HCT116 (cell line): ENCODE results near the gene LMNA. TPM values are rescaled to one million over a fixed set of nuclear protein-coding genes. Genes with fewer than 3 reads are reported as not detected.

Experiments
- ATAC-seq: fragments of 200-7000 bp; cut with Tn5 transposase; 2 replicates; pipeline ENCODE4 v1.9.1; 2020; ENCODE audit warnings: mild to moderate bottlenecking, moderate library complexity
- BruUV-seq: library from RNA; stranded (reverse); fragments of 400-500 nt; replicated peaks from 2 replicates; lab custom pipeline; 2021; lab: Mats Ljungman, UMichigan
- CTCF ChIA-PET: fragments of 300-600 bp; sonication (Branson Sonifier 250); formaldehyde crosslinking; loops from one replicate; lab custom pipeline; 2021; ENCODE audit warnings: antibody characterized with exemption; lab: Charles Lee
- POLR2A ChIA-PET: fragments of 300-600, 350-600 bp; sonication (Branson Sonifier 250); formaldehyde crosslinking; loops from one replicate; lab custom pipeline; 2021; ENCODE audit warnings: antibody characterized with exemption; lab: Charles Lee
- RAD21 ChIA-PET, 2 experiments: fragments of 300-600 bp; sonication (Branson Sonifier 250); formaldehyde crosslinking; loops; one replicate each; lab custom pipeline; 2023; ENCODE audit warnings: low total read pairs in 2 of 2; ENCODE audit not compliant: uncharacterized antibody in 2 of 2, unreplicated experiment in 2 of 2, low non-redundant PET in 1 of 2; lab: Charles Lee
- DNase-seq: peaks from one replicate; pipeline ENCODE4 v3.0.0-alpha.2; 2010; ENCODE audit warnings: low read depth, low spot score
- H2AFZ ChIP-seq: fragments of 200-600 bp; shearing (Covaris generic), sonication (generic); 2 replicates; pipeline ENCODE4 v1.6.1; 2017; ENCODE audit warnings: low read depth, mixed run types, mixed read lengths, antibody characterized with exemption, low read length; ENCODE audit not compliant: poor library complexity, severe bottlenecking
- H3K27ac ChIP-seq: 2 replicates; pipeline ENCODE4 v1.5.1; 2012; ENCODE audit warnings: low read depth, low read length
- H3K27me3 ChIP-seq: fragments of 200-600 bp; sonication (generic); 2 replicates; pipeline ENCODE4 v1.6.1; 2016; ENCODE audit warnings: mixed run types, low read length, mixed read lengths; ENCODE audit not compliant: insufficient read depth
- H3K36me3 ChIP-seq, 2 experiments: fragments of 200-500 bp in 1 of 2; fragments of 200-600 bp in 1 of 2; sonication (Bioruptor generic) in 1 of 2; sonication (generic) in 1 of 2; 2 replicates each; pipeline versions ENCODE4 v1.5.1 to v1.6.1; 2014 to 2016; ENCODE audit warnings: low read length in 2 of 2, inconsistent platforms in 1 of 2, mixed read lengths in 1 of 2, mixed run types in 1 of 2; ENCODE audit not compliant: insufficient read depth in 2 of 2, control insufficient read depth in 1 of 2
- H3K4me1 ChIP-seq, 2 experiments: fragments of 200-600 bp in 1 of 2; sonication (generic) in 1 of 2; 2 replicates each; pipeline versions ENCODE4 v1.5.1 to v1.6.1; 2012 to 2017; ENCODE audit warnings: low read length in 2 of 2, inconsistent platforms in 1 of 2, mild to moderate bottlenecking in 1 of 2, mixed read lengths in 1 of 2, mixed run types in 1 of 2, moderate library complexity in 1 of 2; ENCODE audit not compliant: insufficient read depth in 2 of 2, control insufficient read depth in 1 of 2
- H3K4me2 ChIP-seq: fragments of 200-600 bp; sonication (generic); 2 replicates; pipeline ENCODE4 v1.6.1; 2017; ENCODE audit warnings: mixed run types, low read length, mixed read lengths
- H3K4me3 ChIP-seq, 2 experiments: fragments of 200-600 bp in 1 of 2; sonication (generic) in 1 of 2; replicated peaks in 1 of 2; 2 replicates each; pipeline ENCODE4 v1.5.1; 2011 to 2016; ENCODE audit warnings: low read length in 2 of 2, control low read depth in 1 of 2, low read depth in 1 of 2, mild to moderate bottlenecking in 1 of 2, mixed read lengths in 1 of 2, mixed run types in 1 of 2
- H3K79me2 ChIP-seq: fragments of 200-600 bp; sonication (generic); 2 replicates; pipeline ENCODE4 v1.6.1; 2017; ENCODE audit warnings: mild to moderate bottlenecking, mixed run types, low read length, moderate library complexity, mixed read lengths; ENCODE audit not compliant: insufficient read depth
- H3K9ac ChIP-seq: fragments of 200-600 bp; sonication (generic); 2 replicates; pipeline ENCODE4 v1.6.1; 2016; ENCODE audit warnings: low read length, mixed read lengths
- H3K9me2 ChIP-seq: fragments of 200-600 bp; sonication (generic), shearing (Covaris generic); 2 replicates; pipeline ENCODE4 v1.6.1; 2017; ENCODE audit warnings: mixed run types, mild to moderate bottlenecking, moderate library complexity; ENCODE audit not compliant: insufficient read depth
- H3K9me3 ChIP-seq, 2 experiments: fragments of 200-500 bp in 1 of 2; fragments of 200-600 bp in 1 of 2; sonication (Bioruptor generic) in 1 of 2; sonication (generic) in 1 of 2; 2 replicates each; pipeline ENCODE4 v1.6.1; 2014 to 2017; ENCODE audit warnings: low read length in 2 of 2, mixed read lengths in 2 of 2, inconsistent platforms in 1 of 2, low read depth in 1 of 2, mild to moderate bottlenecking in 1 of 2, mixed run types in 1 of 2, moderate library complexity in 1 of 2; ENCODE audit not compliant: control insufficient read depth in 1 of 2, insufficient read depth in 1 of 2
- H4K20me1 ChIP-seq: fragments of 200-600 bp; sonication (generic), shearing (Covaris generic); 2 replicates; pipeline ENCODE4 v1.6.1; 2017; ENCODE audit warnings: mixed run types, mild to moderate bottlenecking, moderate library complexity; ENCODE audit not compliant: insufficient read depth
- ATF3 ChIP-seq: IDR thresholded peaks from 2 replicates; pipeline ENCODE4 v1.6.1; 2012
- CBX3 ChIP-seq: IDR thresholded peaks from 2 replicates; pipeline ENCODE4 v1.6.1; 2012; ENCODE audit warnings: low read depth
- CEBPB ChIP-seq: IDR thresholded peaks from 2 replicates; pipeline ENCODE4 v1.6.1; 2012; ENCODE audit warnings: low read depth
- ELF1 ChIP-seq: IDR thresholded peaks from 2 replicates; pipeline ENCODE4 v1.6.1; 2012; ENCODE audit warnings: low read depth, borderline replicate concordance
- EZH2phosphoT487 ChIP-seq: fragments of 200-600 bp; IDR thresholded peaks from 2 replicates; pipeline ENCODE4 v1.6.1; 2018; ENCODE audit warnings: antibody characterized with exemption, borderline replicate concordance
- JUND ChIP-seq: IDR thresholded peaks from 2 replicates; pipeline ENCODE4 v1.6.1; 2012
- POLR2A ChIP-seq: IDR thresholded peaks from 2 replicates; pipeline ENCODE4 v1.7.0; 2011; ENCODE audit warnings: borderline replicate concordance; ENCODE audit not compliant: insufficient read depth, insufficient read length; ENCODE audit errors: extremely low read depth
- POLR2AphosphoS5 ChIP-seq: IDR thresholded peaks from 2 replicates; pipeline ENCODE4 v1.6.1; 2011; ENCODE audit warnings: mild to moderate bottlenecking, low read depth, low read length, moderate library complexity
- SP1 ChIP-seq: IDR thresholded peaks from 2 replicates; pipeline ENCODE4 v1.6.1; 2012; ENCODE audit warnings: low read depth
- TCF7L2 ChIP-seq: IDR thresholded peaks from 2 replicates; pipeline ENCODE4 v1.7.0; 2011; ENCODE audit warnings: borderline replicate concordance, inconsistent platforms; ENCODE audit not compliant: insufficient read depth, insufficient read length; ENCODE audit errors: extremely low read depth
- YY1 ChIP-seq: IDR thresholded peaks from 2 replicates; pipeline ENCODE4 v1.6.1; 2011; ENCODE audit warnings: low read length, low read depth, moderate library complexity, mild to moderate bottlenecking; ENCODE audit not compliant: insufficient replicate concordance; ENCODE audit errors: extremely low read depth
- ZFX ChIP-seq: fragments of 450-650 bp; IDR thresholded peaks from 2 replicates; pipeline ENCODE4 v1.6.1; 2017
- ZNF274 ChIP-seq: fragments of 200-500 bp; sonication (Bioruptor generic); IDR thresholded peaks from 2 replicates; pipeline ENCODE4 v1.6.1; 2014; ENCODE audit warnings: mild to moderate bottlenecking, low read depth, low read length, inconsistent platforms
- intact Hi-C: fragments of 100-400 bp; cut with micrococcal nuclease; formaldehyde crosslinking; loops from 2 replicates; pipeline ENCODE4 v1.10.0; 2022
- total RNA-seq: library from RNA; stranded (reverse); gene quantifications from one replicate; pipeline ENCODE4 v1.2.1, GENCODE V29; 2021; ENCODE audit not compliant: unreplicated experiment
- TF ChIP-seq, protein P1 (sequence below): IDR thresholded peaks from 2 replicates; pipeline ENCODE4 v1.6.1; 2012
- TF ChIP-seq, protein P2 (sequence below), 3 experiments: fragments of 200-600 bp in 1 of 3; sonication (generic) in 1 of 3; IDR thresholded peaks in 2 of 3; conservative IDR thresholded peaks in 1 of 3; 2 replicates each; pipeline ENCODE4 v1.5.1; 2012 to 2017; ENCODE audit warnings: low read depth in 2 of 3, low read length in 2 of 3, antibody characterized with exemption in 1 of 3, borderline replicate concordance in 1 of 3, control low read depth in 1 of 3, mild to moderate bottlenecking in 1 of 3, mixed read lengths in 1 of 3, mixed run types in 1 of 3, moderate library complexity in 1 of 3; ENCODE audit not compliant: insufficient read depth in 1 of 3
- TF ChIP-seq, protein P3 (sequence below): IDR thresholded peaks from 2 replicates; pipeline ENCODE4 v1.6.1; 2011; ENCODE audit warnings: mild to moderate bottlenecking, low read length, moderate library complexity; ENCODE audit not compliant: insufficient replicate concordance; ENCODE audit errors: extremely low read depth
- TF ChIP-seq, protein P4 (sequence below): IDR thresholded peaks from 2 replicates; pipeline ENCODE4 v1.6.1; 2012; ENCODE audit warnings: low read depth

The LMNA gene
- total RNA-seq, 1 experiment from 2014 or later: 528 TPM

- Histone ChIP-seq H2AFZ (no peak overlapping the region), H3K27ac (peak overlapping the region; percentile 30), H3K4me2 (peak overlapping the region; percentile 41), H3K4me1 (peaks cover 33 to 66% of the 10 kb centered on the region in 2 experiments), H4K20me1 (no peaks in the 10 kb centered on the region), H3K9me3 (no peaks in the 10 kb centered on the region), H3K27me3 (no peaks in the 10 kb centered on the region), H3K9me2 (no peaks in the 10 kb centered on the region), H3K4me3 (no peak overlapping the region), H3K79me2 (no peaks in the 10 kb centered on the region), H3K36me3 (no peaks in the 10 kb centered on the region), H3K9ac (peak overlapping the region; percentile 36)
- DNase-seq: peak; percentile 54
- CTCF ChIA-PET: interaction anchor here (0.6 to 7.6 kb wide), 12 partner anchors 8 to 129 kb away, joined by 3 to 189 read pairs (median 4); partner anchors contain the start of genes MEX3A and PMF1
- BruUV-seq: no TSS peak
- RAD21 ChIA-PET: interaction anchor here (0.6 to 6.2 kb wide), 6 partner anchors 18 to 655 kb away, joined by 3 to 43 read pairs (median 6); partner anchors contain the start of genes HDGF (in 1 of the 2) and LMNA (in 1 of the 2)
- peak; percentile 96 for ATAC-seq
- intact Hi-C loops: loop anchor here (1.0 kb wide), 1 partner anchor 33 kb away; no protein-coding TSS in a partner anchor
- POLR2A ChIA-PET: interaction anchor here (0.5 to 6.5 kb wide), 5 partner anchors 17 to 63 kb away, joined by 3 to 56 read pairs (median 5); no protein-coding TSS in a partner anchor
- TF ChIP-seq ELF1 (no peak), ZFX (no peak), JUND (no peak), TCF7L2 (no peak), CEBPB (no peak), ATF3 (no peak), SP1 (no peak), CBX3 (no peak), YY1 (peak; percentile 45), POLR2AphosphoS5 (peak; percentile 33; the same call in 1 of the 2 replicates), POLR2A (no peak), EZH2phosphoT487 (no peak), ZNF274 (no peak)
- TF ChIP-seq, protein P1, sequence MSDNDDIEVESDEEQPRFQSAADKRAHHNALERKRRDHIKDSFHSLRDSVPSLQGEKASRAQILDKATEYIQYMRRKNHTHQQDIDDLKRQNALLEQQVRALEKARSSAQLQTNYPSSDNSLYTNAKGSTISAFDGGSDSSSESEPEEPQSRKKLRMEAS: no peak
- TF ChIP-seq, protein P2, sequence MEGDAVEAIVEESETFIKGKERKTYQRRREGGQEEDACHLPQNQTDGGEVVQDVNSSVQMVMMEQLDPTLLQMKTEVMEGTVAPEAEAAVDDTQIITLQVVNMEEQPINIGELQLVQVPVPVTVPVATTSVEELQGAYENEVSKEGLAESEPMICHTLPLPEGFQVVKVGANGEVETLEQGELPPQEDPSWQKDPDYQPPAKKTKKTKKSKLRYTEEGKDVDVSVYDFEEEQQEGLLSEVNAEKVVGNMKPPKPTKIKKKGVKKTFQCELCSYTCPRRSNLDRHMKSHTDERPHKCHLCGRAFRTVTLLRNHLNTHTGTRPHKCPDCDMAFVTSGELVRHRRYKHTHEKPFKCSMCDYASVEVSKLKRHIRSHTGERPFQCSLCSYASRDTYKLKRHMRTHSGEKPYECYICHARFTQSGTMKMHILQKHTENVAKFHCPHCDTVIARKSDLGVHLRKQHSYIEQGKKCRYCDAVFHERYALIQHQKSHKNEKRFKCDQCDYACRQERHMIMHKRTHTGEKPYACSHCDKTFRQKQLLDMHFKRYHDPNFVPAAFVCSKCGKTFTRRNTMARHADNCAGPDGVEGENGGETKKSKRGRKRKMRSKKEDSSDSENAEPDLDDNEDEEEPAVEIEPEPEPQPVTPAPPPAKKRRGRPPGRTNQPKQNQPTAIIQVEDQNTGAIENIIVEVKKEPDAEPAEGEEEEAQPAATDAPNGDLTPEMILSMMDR (IDR thresholded peaks at IDR 0.05 in 2 of 3, conservative IDR thresholded peaks at IDR 0.05 in 1 of 3; ENCODE audit: borderline replicate concordance in 1 of 3, insufficient read depth in 1 of 3, low read depth in 2 of 3, low read length in 2 of 3): peak in 2 of 3 experiments; percentile 98 to 99; a peak in 4 of 6 replicates
- TF ChIP-seq, protein P3, sequence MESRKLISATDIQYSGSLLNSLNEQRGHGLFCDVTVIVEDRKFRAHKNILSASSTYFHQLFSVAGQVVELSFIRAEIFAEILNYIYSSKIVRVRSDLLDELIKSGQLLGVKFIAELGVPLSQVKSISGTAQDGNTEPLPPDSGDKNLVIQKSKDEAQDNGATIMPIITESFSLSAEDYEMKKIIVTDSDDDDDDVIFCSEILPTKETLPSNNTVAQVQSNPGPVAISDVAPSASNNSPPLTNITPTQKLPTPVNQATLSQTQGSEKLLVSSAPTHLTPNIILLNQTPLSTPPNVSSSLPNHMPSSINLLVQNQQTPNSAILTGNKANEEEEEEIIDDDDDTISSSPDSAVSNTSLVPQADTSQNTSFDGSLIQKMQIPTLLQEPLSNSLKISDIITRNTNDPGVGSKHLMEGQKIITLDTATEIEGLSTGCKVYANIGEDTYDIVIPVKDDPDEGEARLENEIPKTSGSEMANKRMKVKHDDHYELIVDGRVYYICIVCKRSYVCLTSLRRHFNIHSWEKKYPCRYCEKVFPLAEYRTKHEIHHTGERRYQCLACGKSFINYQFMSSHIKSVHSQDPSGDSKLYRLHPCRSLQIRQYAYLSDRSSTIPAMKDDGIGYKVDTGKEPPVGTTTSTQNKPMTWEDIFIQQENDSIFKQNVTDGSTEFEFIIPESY: no peak
- TF ChIP-seq, protein P4, sequence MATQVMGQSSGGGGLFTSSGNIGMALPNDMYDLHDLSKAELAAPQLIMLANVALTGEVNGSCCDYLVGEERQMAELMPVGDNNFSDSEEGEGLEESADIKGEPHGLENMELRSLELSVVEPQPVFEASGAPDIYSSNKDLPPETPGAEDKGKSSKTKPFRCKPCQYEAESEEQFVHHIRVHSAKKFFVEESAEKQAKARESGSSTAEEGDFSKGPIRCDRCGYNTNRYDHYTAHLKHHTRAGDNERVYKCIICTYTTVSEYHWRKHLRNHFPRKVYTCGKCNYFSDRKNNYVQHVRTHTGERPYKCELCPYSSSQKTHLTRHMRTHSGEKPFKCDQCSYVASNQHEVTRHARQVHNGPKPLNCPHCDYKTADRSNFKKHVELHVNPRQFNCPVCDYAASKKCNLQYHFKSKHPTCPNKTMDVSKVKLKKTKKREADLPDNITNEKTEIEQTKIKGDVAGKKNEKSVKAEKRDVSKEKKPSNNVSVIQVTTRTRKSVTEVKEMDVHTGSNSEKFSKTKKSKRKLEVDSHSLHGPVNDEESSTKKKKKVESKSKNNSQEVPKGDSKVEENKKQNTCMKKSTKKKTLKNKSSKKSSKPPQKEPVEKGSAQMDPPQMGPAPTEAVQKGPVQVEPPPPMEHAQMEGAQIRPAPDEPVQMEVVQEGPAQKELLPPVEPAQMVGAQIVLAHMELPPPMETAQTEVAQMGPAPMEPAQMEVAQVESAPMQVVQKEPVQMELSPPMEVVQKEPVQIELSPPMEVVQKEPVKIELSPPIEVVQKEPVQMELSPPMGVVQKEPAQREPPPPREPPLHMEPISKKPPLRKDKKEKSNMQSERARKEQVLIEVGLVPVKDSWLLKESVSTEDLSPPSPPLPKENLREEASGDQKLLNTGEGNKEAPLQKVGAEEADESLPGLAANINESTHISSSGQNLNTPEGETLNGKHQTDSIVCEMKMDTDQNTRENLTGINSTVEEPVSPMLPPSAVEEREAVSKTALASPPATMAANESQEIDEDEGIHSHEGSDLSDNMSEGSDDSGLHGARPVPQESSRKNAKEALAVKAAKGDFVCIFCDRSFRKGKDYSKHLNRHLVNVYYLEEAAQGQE: no peak
These were observed 17.7 kb upstream of the LMNA start for GRCh38 chr1:156096640-156097391.
